Measurements from ENCODE around the gene FAM149A.

The FAM149A gene

GRCh38 chr4:186104114-186104889 is at the start of gene FAM149A:
Gene FAM149A (plus strand): TSS chr4:186104704.
- DNase-seq (ENCODE audit: low read depth), result no peak
- peak within 1 kb of the TSS; percentile 42 for H3K4me3 ChIP-seq (ENCODE audit: low read depth, low read length)
- TF ChIP-seq, protein P1, sequence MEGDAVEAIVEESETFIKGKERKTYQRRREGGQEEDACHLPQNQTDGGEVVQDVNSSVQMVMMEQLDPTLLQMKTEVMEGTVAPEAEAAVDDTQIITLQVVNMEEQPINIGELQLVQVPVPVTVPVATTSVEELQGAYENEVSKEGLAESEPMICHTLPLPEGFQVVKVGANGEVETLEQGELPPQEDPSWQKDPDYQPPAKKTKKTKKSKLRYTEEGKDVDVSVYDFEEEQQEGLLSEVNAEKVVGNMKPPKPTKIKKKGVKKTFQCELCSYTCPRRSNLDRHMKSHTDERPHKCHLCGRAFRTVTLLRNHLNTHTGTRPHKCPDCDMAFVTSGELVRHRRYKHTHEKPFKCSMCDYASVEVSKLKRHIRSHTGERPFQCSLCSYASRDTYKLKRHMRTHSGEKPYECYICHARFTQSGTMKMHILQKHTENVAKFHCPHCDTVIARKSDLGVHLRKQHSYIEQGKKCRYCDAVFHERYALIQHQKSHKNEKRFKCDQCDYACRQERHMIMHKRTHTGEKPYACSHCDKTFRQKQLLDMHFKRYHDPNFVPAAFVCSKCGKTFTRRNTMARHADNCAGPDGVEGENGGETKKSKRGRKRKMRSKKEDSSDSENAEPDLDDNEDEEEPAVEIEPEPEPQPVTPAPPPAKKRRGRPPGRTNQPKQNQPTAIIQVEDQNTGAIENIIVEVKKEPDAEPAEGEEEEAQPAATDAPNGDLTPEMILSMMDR (conservative IDR thresholded peaks at IDR 0.05; ENCODE audit: low read depth, low read length), result no peak

DNA sequence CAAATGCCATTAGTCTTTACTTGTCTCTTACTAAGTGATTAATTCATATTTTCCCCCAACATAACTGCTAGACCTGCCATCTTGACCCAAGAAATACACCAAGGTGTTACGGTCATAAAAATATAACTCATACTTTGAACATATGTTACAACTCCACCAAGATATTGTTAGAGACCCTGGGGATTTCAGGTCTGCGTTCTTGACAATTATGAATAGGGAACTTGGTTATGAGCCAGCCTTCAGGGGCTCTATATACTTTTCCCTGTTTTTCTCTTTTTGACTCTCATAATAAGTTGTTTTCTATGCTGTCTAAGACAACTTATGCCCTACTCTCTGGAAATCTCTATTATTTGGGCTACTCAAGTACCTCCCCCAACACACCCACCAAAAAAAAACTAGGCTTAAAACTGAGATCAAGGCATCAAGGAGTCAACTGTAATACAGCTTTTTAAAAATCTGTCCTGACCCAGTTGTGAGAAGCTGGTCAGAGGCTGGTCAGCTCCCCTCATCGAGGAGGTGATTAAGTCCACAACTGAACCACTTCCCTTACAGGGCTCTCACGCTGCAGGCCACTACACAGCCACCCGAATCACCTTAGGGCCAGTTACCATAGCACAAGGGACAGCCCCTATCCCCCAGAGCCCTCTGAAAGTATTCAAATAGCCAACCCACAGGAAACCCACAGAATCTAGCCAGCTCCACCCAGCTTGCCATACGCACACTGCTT is 46.1 kb upstream of the FAM149A start:
- no peak for DNase-seq (ENCODE audit: low read depth)
- H3K4me3 ChIP-seq (ENCODE audit: low read depth, low read length), result no peak overlapping the region
- TF ChIP-seq, protein P1 (conservative IDR thresholded peaks at IDR 0.05; ENCODE audit: low read depth, low read length), result no peak

DNA sequence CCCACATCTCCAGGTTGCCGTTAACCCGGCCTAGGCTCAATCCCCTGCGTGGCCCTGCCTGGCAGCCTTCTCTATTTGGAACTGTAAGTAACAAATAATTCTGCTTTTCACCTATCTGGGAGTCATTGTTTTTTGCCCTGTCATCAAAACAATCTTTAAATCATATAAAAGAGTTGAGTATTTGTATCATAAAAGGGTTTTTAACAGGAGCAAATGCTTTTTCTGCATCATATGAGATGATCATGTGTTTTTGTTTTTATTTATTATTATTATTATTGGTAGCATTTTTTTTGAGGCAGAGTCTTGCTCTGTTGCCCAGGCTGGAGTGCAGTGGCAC is 45.6 kb upstream of the FAM149A start:
- TF ChIP-seq, protein P1 (conservative IDR thresholded peaks at IDR 0.05; ENCODE audit: low read depth, low read length), result no peak
- H3K4me3 ChIP-seq (ENCODE audit: low read depth, low read length), result no peak overlapping the region

DNA sequence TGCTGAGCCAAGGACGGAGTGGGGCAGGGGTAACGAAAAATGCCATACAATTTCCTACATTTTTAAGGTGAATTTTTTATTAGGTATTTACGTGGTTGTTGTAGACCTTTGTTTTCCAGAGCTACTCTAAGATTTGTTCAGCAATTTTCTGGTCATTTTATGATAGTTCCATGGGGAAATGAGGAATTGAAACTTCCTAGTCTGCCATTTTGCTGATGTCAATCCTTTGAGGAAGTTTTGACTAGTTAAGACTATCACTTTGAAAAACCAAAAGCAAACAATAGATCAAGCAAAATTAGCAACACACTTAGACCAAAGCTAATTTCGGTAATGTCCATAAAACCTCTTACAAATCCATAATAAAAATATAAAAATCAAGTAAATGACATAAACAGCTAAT is 42.6 kb upstream of the FAM149A start:
- TF ChIP-seq, protein P1 (conservative IDR thresholded peaks at IDR 0.05; ENCODE audit: low read depth, low read length), result no peak
- DNase-seq (ENCODE audit: low read depth), result no peak

More for the DNA sequence above, 45.6 kb upstream of the FAM149A start:
- DNase-seq (ENCODE audit: low read depth), result no peak

DNA sequence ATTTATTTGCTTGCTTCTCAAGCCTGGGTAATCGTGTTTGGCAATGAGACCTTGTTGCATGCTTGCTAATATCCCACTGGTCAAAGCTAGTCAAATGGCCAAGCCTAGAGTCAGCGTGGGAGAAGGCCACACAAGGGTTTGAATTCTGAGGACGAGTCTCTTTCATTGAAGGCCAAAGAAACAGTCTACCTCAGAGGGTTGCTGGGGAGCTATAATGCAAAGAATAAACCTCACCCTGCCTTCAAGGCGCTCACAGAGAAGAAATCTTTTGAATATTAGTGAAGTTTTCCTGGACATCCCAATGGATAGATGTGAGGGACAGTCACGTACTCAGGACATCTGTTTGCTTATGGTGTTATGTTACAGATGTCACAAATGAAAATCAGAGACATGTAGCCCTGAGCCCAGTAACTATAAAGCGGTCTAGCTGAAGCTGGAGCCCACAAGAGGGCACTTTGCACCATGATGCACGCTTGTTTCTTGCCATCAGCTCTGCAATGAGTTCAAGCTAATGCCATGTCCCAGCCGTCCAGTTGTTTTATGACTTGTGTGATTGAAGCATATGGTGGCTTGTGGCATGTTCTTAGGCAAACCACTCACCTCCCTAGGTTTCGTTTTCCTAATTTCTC is 36.6 kb upstream of the FAM149A start:
- peak overlapping the region; percentile 65 for H3K4me3 ChIP-seq (ENCODE audit: low read depth, low read length)
- peak; percentile 75 for DNase-seq (ENCODE audit: low read depth)
- TF ChIP-seq, protein P1 (conservative IDR thresholded peaks at IDR 0.05; ENCODE audit: low read depth, low read length), result peak; percentile 77

More for the DNA sequence above, 42.6 kb upstream of the FAM149A start:
- H3K4me3 ChIP-seq (ENCODE audit: low read depth, low read length), result no peak overlapping the region

DNA sequence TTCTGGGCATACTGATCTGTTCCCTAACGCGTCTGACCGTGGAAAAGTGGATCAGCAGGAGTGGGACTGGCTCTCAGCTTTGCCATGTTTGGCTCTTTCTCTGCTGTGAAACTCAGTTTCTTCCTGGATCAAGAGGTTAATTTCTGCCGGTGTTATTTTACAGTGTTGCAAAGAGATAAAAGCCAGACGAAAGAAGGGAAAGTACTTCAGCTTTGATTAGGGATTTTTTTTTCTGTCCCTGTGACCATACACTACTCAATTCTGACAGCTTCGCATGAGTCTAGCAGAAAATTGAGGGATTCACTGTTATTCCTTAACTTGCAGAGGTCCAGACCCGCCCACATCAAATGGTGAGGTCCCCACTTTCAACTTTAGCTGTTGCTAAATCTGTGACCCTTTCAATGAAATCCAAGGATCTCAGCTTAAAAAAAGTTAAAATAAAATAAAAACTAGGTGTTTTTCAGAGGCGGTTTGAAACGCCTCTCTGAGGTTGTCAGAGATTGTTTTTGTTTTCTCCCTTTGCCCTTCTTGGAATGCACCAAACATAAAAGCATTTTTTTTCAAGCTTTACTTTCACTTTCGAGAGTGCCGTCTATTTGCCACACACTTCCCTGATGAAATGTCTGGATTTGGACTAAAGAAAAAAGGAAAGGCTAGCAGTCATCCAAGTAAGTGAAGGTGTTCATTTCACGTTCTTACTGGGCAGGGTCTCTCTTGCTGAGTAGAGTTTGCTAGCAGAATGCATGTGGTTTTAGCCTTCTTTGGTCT is 35.7 kb upstream of the FAM149A start, which contains the start of gene TLR3:
Gene TLR3, plus strand, starts transcription at position 576 of the 768 bp plus-strand sequence. CDS start 7,464 bp downstream, outside the sequence.
- TF ChIP-seq, protein P1 (conservative IDR thresholded peaks at IDR 0.05; ENCODE audit: low read depth, low read length), result no peak
- H3K4me3 ChIP-seq (ENCODE audit: low read depth, low read length), result peak within 1 kb of the TSS; percentile 65
- DNase-seq (ENCODE audit: low read depth), result peak; percentile 49

Measured in choroid plexus epithelial cell (primary cell).